HAP-1 (cell line): ENCODE data around the gene LRRC7.
"Not testable (repeated sequence)": the region's sequence is repeated elsewhere in the genome, so short reads cannot be mapped to it uniquely, and the experiment has no call there.

Experiments
- DNase-seq, 2 experiments: peaks; one replicate each; pipeline ENCODE4 v3.0.0-alpha.2; 2016 to 2020; ENCODE audit warnings: low spot score in 2 of 2
- H3K27me3 ChIP-seq: fragments of 250-450 bp; sonication (Bioruptor Pico); 2 replicates; pipeline ENCODE4 v1.5.1; 2020; ENCODE audit warnings: low read depth, mild to moderate bottlenecking, moderate library complexity
- H3K36me3 ChIP-seq: fragments of 250-450 bp; sonication (Bioruptor Pico); replicated peaks from 2 replicates; pipeline ENCODE4 v1.5.1; 2020; ENCODE audit warnings: mild to moderate bottlenecking
- H3K4me1 ChIP-seq: fragments of 250-450 bp; sonication (Bioruptor Pico); 2 replicates; pipeline ENCODE4 v1.5.1; 2020; ENCODE audit warnings: mild to moderate bottlenecking
- H3K4me3 ChIP-seq: fragments of 250-450 bp; sonication (Bioruptor Pico); 2 replicates; pipeline ENCODE4 v1.5.1; 2020; ENCODE audit warnings: mild to moderate bottlenecking, moderate library complexity
- H3K9me3 ChIP-seq: fragments of 250-450 bp; sonication (Bioruptor Pico); 2 replicates; pipeline ENCODE4 v1.5.1; 2020; ENCODE audit warnings: mild to moderate bottlenecking, moderate library complexity
- in situ Hi-C: fragments of 300-500 bp; cut with MboI; formaldehyde crosslinking; loops from 3 replicates; pipeline ENCODE4 v1.14.3; 2020; ENCODE audit warnings: low sequenced_read_pairs, inconsistent platforms, mixed read lengths

LRRC7 gene

GRCh38 chr1:69962452-69962851 is 394.7 kb downstream of the LRRC7 start:
- in situ Hi-C loops, H3K4me3 ChIP-seq, H3K4me1 ChIP-seq, H3K27me3 ChIP-seq, DNase-seq, H3K36me3 ChIP-seq, H3K9me3 ChIP-seq: not testable (repeated sequence)

GRCh38 chr1:69967245-69967766 is 399.6 kb downstream of the LRRC7 start:
- H3K36me3 ChIP-seq, result no peaks in the 10 kb centered on the region
- H3K4me3 ChIP-seq, result no peak overlapping the region
- no peaks in the 10 kb centered on the region for H3K4me1 ChIP-seq
- no peaks in the 10 kb centered on the region for H3K9me3 ChIP-seq
- DNase-seq, result no peak
- in situ Hi-C loops, result no loop called here
- no peaks in the 10 kb centered on the region for H3K27me3 ChIP-seq

GRCh38 chr1:69976896-69977295 is 409.2 kb downstream of the LRRC7 start:
- Histone ChIP-seq H3K36me3 (no peaks in the 10 kb centered on the region), H3K9me3 (no peaks in the 10 kb centered on the region), H3K27me3 (no peaks in the 10 kb centered on the region), H3K4me1 (peaks cover 12% of the 10 kb centered on the region), H3K4me3 (no peak overlapping the region)
- in situ Hi-C loops, result no loop called here
- DNase-seq, result no peak

DNA sequence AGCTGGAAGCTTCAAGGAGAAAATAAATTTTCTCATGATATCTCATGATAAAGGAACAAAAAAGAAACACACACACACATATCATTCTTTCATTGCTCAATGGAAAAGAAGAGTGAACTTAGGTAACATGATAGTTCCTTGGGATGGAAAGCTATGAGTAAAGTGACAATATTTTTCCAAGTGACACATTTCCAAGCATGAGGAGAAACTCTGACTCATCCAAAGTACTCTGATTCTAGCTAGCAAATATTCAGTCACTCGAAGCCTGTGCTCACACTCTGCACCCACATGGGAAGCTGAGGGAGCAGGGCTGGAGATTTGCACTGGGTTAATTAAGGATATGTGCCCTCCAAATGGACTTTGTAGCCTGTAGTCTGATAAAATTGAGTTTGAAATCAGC is 415.3 kb downstream of the LRRC7 start:
- in situ Hi-C loops, result no loop called here
- no peaks in the 10 kb centered on the region for H3K36me3 ChIP-seq
- no peaks in the 10 kb centered on the region for H3K27me3 ChIP-seq
- H3K4me1 ChIP-seq, result peaks cover 12% of the 10 kb centered on the region
- no peak overlapping the region for H3K4me3 ChIP-seq
- DNase-seq, result no peak
- H3K9me3 ChIP-seq, result no peaks in the 10 kb centered on the region

GRCh38 chr1:69985376-69985775 is 417.7 kb downstream of the LRRC7 start:
- no peak overlapping the region for H3K4me3 ChIP-seq

DNA sequence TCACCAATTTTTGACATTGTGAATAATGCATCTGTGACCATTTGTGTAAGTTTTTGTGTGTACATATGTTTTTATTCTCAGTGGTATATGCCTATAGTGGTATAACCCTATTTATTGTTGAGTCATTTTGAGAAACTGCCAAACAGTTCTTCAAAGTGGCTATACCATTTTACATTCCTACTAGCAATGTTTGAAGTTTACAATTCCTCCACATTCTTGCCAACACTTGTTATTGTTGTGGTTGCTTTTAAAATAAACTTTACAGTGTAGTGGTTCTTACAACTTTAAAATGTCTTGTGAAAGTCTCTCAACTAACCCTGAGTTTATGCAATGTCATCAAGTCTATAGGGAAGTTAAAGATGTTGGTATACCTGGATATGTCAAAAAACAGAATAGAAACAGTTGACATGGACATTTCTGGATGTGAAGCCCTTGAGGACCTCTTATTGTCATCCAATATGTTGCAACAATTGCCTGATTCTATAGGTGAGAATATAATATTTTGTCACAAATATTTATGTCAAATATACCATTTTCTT is 418.2 kb downstream of the LRRC7 start:
- DNase-seq, result no peak
- Histone ChIP-seq H3K4me3 (no peak overlapping the region), H3K27me3 (no peaks in the 10 kb centered on the region), H3K36me3 (no peaks in the 10 kb centered on the region), H3K4me1 (peaks cover 9% of the 10 kb centered on the region), H3K9me3 (no peaks in the 10 kb centered on the region)
- in situ Hi-C loops, result no loop called here

More at GRCh38 chr1:69985376-69985775, 417.7 kb downstream of the LRRC7 start:
- DNase-seq, result no peak
- Histone ChIP-seq H3K9me3 (no peaks in the 10 kb centered on the region), H3K27me3 (no peaks in the 10 kb centered on the region), H3K36me3 (no peaks in the 10 kb centered on the region), H3K4me1 (peaks cover 14% of the 10 kb centered on the region)
- in situ Hi-C loops, result no loop called here

- H3K9me3 ChIP-seq, result no peaks in the 10 kb centered on the region
- 0 out of 2 replicates have a peak, but pooled peaks cover 3% of the 10 kb centered on the region for H3K4me1 ChIP-seq
- H3K4me3 ChIP-seq, result no peak overlapping the region
- in situ Hi-C loops, result no loop called here
- no peaks in the 10 kb centered on the region for H3K27me3 ChIP-seq
- H3K36me3 ChIP-seq, result no peaks in the 10 kb centered on the region
- DNase-seq, result no peak
Measured at GRCh38 chr1:69987881-69988280, 420.2 kb downstream of the LRRC7 start.

DNA sequence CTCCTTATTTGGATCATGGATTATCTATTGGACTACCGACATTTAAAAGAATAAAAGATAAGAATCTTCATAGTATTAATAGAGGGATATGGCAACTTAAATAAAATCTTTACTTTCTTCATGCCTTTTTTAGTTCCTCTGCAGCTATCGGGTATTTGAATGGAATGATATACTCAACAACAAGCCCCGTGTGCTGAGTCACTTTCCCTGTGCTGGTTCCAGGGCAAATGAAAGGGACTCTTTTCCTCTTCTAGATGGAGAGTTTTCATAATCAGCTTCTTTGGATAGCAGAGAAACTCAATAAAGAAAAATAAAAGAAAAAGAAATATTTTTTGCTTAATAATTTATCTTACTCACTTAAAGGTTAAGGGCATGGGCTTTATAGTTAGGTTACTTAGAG is 423.9 kb downstream of the LRRC7 start:
- H3K27me3 ChIP-seq, result no peaks in the 10 kb centered on the region
- in situ Hi-C loops, result no loop called here
- no peak overlapping the region for H3K4me3 ChIP-seq
- no peaks in the 10 kb centered on the region for H3K9me3 ChIP-seq
- 0 out of 2 replicates have a peak, but pooled peaks cover 3% of the 10 kb centered on the region for H3K4me1 ChIP-seq
- no peaks in the 10 kb centered on the region for H3K36me3 ChIP-seq
- no peak for DNase-seq

GRCh38 chr1:69992594-69992993 is 424.9 kb downstream of the LRRC7 start:
- H3K4me3 ChIP-seq, result no peak overlapping the region
- no peak for DNase-seq
- H3K27me3 ChIP-seq, result no peaks in the 10 kb centered on the region
- no peaks in the 10 kb centered on the region for H3K36me3 ChIP-seq
- 0 out of 2 replicates have a peak, but pooled peaks cover 3% of the 10 kb centered on the region for H3K4me1 ChIP-seq
- in situ Hi-C loops, result no loop called here
- no peaks in the 10 kb centered on the region for H3K9me3 ChIP-seq

DNA sequence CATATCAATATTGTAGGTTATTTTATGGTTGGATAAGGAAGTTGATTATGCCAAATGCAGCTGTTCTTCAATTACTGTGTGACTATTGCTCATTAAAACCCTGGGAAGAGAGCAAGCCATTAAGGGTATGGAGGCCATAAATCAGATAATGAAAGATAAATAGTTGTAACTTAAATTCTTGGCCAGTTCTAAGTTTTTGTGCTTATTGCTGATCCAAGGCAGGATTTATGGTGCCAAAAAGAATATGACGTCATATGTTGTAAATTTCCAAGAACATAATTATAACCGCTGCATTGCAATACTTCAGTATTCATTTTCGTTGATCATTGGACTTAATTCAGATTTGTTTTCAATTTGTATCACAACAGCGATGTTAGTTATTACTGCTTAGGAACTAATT is 426.1 kb downstream of the LRRC7 start:
- Histone ChIP-seq H3K9me3 (no peaks in the 10 kb centered on the region), H3K4me3 (no peak overlapping the region), H3K27me3 (no peaks in the 10 kb centered on the region), H3K4me1 (0 out of 2 replicates have a peak, but pooled peaks cover 3% of the 10 kb centered on the region), H3K36me3 (no peaks in the 10 kb centered on the region)
- in situ Hi-C loops, result no loop called here
- no peak for DNase-seq

- no peaks in the 10 kb centered on the region for H3K36me3 ChIP-seq
- H3K9me3 ChIP-seq, result no peaks in the 10 kb centered on the region
- no peaks in the 10 kb centered on the region for H3K27me3 ChIP-seq
- H3K4me3 ChIP-seq, result no peak overlapping the region
- H3K4me1 ChIP-seq, result 0 out of 2 replicates have a peak, but pooled peaks cover 3% of the 10 kb centered on the region
- DNase-seq, result no peak
- in situ Hi-C loops, result no loop called here
Measured at GRCh38 chr1:69994241-69994640, 426.5 kb downstream of the LRRC7 start.

DNA sequence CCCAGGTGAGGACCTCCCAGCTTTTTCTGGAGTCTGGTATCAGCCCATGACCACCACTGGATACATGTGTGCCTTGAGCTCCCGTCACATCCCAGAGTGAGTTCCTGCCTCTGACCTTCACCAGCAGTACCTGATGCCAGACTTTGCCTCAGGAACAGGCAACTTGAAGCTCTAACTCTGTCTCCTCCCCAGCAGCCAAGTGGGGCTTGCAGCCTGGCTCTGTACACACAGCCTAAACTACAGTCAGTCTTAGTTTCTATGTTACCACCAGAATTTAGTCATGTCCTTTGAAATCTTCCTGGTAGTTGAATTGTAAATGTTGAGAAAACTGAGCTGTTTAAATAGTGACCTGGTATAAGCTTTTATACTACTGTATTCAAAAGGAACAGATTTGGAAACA is 431.1 kb downstream of the LRRC7 start:
- no peaks in the 10 kb centered on the region for H3K9me3 ChIP-seq
- no peaks in the 10 kb centered on the region for H3K27me3 ChIP-seq
- no peak for DNase-seq
- in situ Hi-C loops, result no loop called here
- H3K4me1 ChIP-seq, result no peaks in the 10 kb centered on the region
- no peaks in the 10 kb centered on the region for H3K36me3 ChIP-seq
- H3K4me3 ChIP-seq, result no peak overlapping the region

DNA sequence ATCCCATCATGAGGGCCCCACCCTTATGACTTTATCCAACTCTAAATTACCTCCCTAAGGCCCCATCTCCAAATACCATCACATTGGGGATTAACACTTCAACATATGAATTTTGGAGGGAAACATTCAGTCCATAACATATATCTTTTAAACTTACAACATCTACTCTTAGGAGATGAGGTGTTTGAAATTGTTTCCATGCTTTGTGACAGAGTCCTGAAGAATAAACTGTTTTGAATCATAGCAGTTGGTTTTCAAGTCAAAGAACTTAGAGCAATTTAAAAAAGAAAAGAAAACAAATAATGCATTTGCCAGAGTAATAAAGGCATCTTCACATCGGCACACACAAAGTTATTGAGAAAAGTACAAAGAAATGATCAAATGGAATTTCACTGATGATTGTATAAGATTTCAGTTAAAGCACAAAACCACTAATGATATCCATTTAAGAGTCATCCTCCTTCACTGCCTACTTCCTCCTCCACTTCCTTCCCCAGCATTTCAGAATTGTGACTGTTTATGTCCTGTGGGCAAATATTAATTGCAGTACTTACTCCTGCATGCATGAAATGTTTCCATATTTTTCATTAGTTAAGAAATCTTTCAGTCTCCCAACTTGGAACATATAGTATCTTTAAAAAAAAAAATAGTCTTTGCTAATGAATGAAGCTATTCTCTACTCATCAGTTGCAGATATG is 435.6 kb downstream of the LRRC7 start:
- no peaks in the 10 kb centered on the region for H3K27me3 ChIP-seq
- H3K4me3 ChIP-seq, result no peak overlapping the region
- H3K36me3 ChIP-seq, result no peaks in the 10 kb centered on the region
- H3K4me1 ChIP-seq, result no peaks in the 10 kb centered on the region
- H3K9me3 ChIP-seq, result no peaks in the 10 kb centered on the region
- DNase-seq, result no peak
- in situ Hi-C loops, result no loop called here

DNA sequence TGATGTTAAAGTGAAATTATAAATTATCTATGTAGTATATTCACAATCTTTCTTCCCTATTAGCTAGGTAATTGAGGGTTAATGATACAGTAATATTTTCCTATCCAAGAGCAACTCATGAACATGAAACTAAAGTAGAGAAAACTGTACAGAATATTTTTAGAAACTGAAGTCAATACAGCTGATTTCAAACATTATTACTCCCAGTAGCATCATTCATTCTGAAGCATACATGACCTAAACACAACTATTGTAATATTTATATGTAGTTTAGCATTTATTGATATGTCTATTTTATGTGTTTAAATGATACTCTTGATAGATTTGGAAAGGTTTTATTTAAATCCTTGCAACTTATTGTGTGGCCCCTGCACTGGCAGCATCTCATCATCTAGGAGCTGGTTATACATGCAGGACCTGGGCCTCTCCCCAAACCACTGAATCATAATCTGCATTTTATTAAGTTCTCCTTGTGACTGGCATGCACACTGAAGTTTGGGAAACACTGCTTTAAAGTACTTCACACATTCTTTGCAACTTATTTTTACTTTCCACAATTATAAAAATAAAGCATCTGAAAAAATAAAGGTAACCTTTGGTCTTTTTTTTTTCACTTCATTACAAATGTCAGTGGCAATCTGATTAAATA is 437.8 kb downstream of the LRRC7 start:
- no peak for DNase-seq
- Histone ChIP-seq H3K27me3 (no peaks in the 10 kb centered on the region), H3K36me3 (no peaks in the 10 kb centered on the region), H3K4me3 (no peak overlapping the region), H3K9me3 (no peaks in the 10 kb centered on the region), H3K4me1 (no peaks in the 10 kb centered on the region; the same call in 1 of the 2 replicates)
- in situ Hi-C loops, result no loop called here
